Heart left ventricle (tissue), 13 donors: ENCODE measurements around the gene SCN9A.

Experiments
- POLR2A ChIP-seq, 2 donors: fragments of 450-650 bp; IDR thresholded peaks; one replicate each; pipeline ENCODE4 v1.6.1; 2017; ENCODE audit warnings: antibody characterized with exemption in 2 of 2, mild to moderate bottlenecking in 2 of 2, moderate library complexity in 2 of 2
- TF ChIP-seq, protein P1 (sequence below), 12 donors: fragments of 200-600 bp; sonication (generic) in 4 of 12; IDR thresholded peaks; one replicate each; pipeline versions ENCODE4 v1.5.0 to v1.8.0; 2018 to 2022; ENCODE audit warnings: antibody characterized with exemption in 12 of 12, mild to moderate bottlenecking in 5 of 12
- donor health status: ischemic (EF 13 %, LVEDD 7.1; RV severe dilation, severe dysfunction).
- donor health status: DM: no; HTN: yes; CAD: no.
- donor health status: DM: no; HTN: no; CAD: no.
- donor health status: ischemic (EF 25% LVEDD 6.9; RV normal size, moderate dysfunction).
- donor health status: ischemic (EF 25% LVEDD 5.7; RV mildly dilated, moderate dysfunction).
- donor health status: ischemic (EF 35%, LVEDD 5.7; RV mildly dilated, moderate dysfunction).
- donor health status: nonischemic (EF 11% LVEDD 7.7; RV severe dilation, severe dysfunction).
- donor health status: DM: yes; HTN: yes; CAD: no.
- donor health status: PGD.
- donor health status: ischemic (EF 29% LVEDD 5.4; RV normal size, mild dysfunction).
- donor health status: nonischemic (EF 23%, LVEDD 6.1; RV moderate dilation, normal function).

DNA sequence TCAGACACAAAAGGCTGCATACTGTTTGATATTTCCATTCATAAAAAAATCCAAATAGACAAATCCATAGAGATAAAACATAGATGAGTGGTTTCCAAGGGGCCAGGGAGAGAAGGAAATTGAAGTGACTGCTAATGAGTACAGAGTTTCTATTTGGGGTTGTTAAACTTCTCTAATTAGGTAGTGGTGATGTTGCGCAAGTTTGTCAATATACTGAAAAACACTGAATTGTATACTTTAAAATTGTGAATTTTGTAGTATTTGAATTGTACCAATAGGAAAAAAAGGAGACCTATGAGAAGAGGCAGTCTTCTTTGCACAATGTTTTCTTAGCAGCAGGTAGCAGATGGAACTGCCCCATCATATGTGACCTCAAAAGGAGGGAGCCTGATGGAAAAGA is 71.1 kb downstream of the SCN9A start:
- TF ChIP-seq, protein P1, sequence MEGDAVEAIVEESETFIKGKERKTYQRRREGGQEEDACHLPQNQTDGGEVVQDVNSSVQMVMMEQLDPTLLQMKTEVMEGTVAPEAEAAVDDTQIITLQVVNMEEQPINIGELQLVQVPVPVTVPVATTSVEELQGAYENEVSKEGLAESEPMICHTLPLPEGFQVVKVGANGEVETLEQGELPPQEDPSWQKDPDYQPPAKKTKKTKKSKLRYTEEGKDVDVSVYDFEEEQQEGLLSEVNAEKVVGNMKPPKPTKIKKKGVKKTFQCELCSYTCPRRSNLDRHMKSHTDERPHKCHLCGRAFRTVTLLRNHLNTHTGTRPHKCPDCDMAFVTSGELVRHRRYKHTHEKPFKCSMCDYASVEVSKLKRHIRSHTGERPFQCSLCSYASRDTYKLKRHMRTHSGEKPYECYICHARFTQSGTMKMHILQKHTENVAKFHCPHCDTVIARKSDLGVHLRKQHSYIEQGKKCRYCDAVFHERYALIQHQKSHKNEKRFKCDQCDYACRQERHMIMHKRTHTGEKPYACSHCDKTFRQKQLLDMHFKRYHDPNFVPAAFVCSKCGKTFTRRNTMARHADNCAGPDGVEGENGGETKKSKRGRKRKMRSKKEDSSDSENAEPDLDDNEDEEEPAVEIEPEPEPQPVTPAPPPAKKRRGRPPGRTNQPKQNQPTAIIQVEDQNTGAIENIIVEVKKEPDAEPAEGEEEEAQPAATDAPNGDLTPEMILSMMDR (IDR thresholded peaks at IDR 0.05): no peak
- TF ChIP-seq POLR2A (IDR thresholded peaks at IDR 0.05): no peak
